Right lobe of liver (tissue), 6 donors: ENCODE measurements around the gene REPIN1. TPM values are rescaled to one million over a fixed set of nuclear protein-coding genes. Genes with fewer than 3 reads are reported as not detected.
A peak's percentile ranks its signal among the peaks of the same experiment; 100 is the strongest.

Source experiments
- ATAC-seq, 4 donors: fragments of 200-7000 bp; cut with Tn5 transposase; one replicate each; pipeline ENCODE4 v1.9.1; 2020; ENCODE audit warnings: mild to moderate bottlenecking in 4 of 4, moderate library complexity in 4 of 4
- DNase-seq, 3 donors: peaks; one replicate each; pipeline ENCODE4 v3.0.0-alpha.2; 2020
- H3K27ac ChIP-seq, 3 donors: fragments of 200-600 bp; one replicate each; pipeline ENCODE4 v1.8.0; 2022
- H3K27me3 ChIP-seq, 2 donors: fragments of 200-600 bp; one replicate each; pipeline ENCODE4 v1.8.0; 2022
- H3K36me3 ChIP-seq, 4 donors: fragments of 200-600 bp; sonication (generic) in 1 of 4; one replicate each; pipeline versions ENCODE4 v1.5.1 to v1.8.0; 2017 to 2022; ENCODE audit warnings: control low read depth in 1 of 4
- H3K4me1 ChIP-seq, 4 donors: fragments of 200-600 bp; sonication (generic) in 1 of 4; one replicate each; pipeline versions ENCODE4 v1.5.1 to v1.8.0; 2017 to 2022; ENCODE audit warnings: control low read depth in 1 of 4
- H3K4me3 ChIP-seq, 3 donors: fragments of 200-600 bp; one replicate each; pipeline ENCODE4 v1.8.0; 2022
- H3K9me3 ChIP-seq, 4 donors: fragments of 200-600 bp; sonication (generic) in 1 of 4; one replicate each; pipeline versions ENCODE4 v1.5.1 to v1.8.0; 2017 to 2022; ENCODE audit warnings: control low read depth in 1 of 4
- CTCF ChIP-seq, 4 donors: fragments of 200-600 bp in 3 of 4; fragments of 450-650 bp in 1 of 4; IDR thresholded peaks; one replicate each; pipeline versions ENCODE4 v1.5.1 to v1.8.0; 2016 to 2022; ENCODE audit warnings: antibody characterized with exemption in 4 of 4, mild to moderate bottlenecking in 2 of 4
- POLR2A ChIP-seq: fragments of 450-650 bp; IDR thresholded peaks from one replicate; pipeline ENCODE4 v1.6.1; 2017; ENCODE audit warnings: antibody characterized with exemption, mild to moderate bottlenecking
- WGBS: methylation state at CpG from one replicate; pipeline ENCODE4 v1.1.6; 2018; ENCODE audit warnings: low coverage, low lambda C conversion rate; ENCODE audit not compliant: insufficient coverage; ENCODE audit errors: missing lambda C conversion rate; 5-methylcytosine and 5-hydroxymethylcytosine counted together
- intact Hi-C, 2 donors: fragments of 100-400 bp; cut with DNase I; formaldehyde crosslinking; loops; one replicate each; pipeline versions ENCODE4 v1.11.2 to v1.14.1; 2022
- total RNA-seq, 6 experiments: library from RNA; depleted of rRNA in 2 of 6; stranded (reverse); fragments of >200 nt in 2 of 6; fragmentation: NEBNext Ultra II Directional in 3 of 6; extraction: Animal tissue kit (Norgen Biotek cat#: 25700) in 3 of 6; gene quantifications; one replicate each; pipeline versions ENCODE4 v1.1.0 to v1.2.4, GENCODE V29; 2016 to 2023
- donor health status: DM: no; HTN: yes; CAD: no.
- donor health status: DM: no; HTN: no; CAD: no.
- donor health status: DM: no; HTN: no; CAD: no.
- donor health status: DM: no; HTN: yes; CAD: no.
- donor health status: DM: no; HTN: yes; CAD: no.

The REPIN1 gene
- total RNA-seq, 6 experiments from 2014 or later = 56.2 to 133 (median 73.5) TPM

- Histone ChIP-seq H3K27ac (peak overlapping the region in 1 of 3 donors; percentile 87), H3K4me3 (no peak overlapping the region), H3K4me1 (peaks cover 0 to 69% (median 36%) of the 10 kb centered on the region in 4 donors), H3K36me3 (peaks cover 0 to 2% (median 0%) of the 10 kb centered on the region in 4 donors), H3K9me3 (no peaks in the 10 kb centered on the region), H3K27me3 (no peaks in the 10 kb centered on the region)
- 66% methylated on average over 6 of the region's 11 CpGs for WGBS
- ATAC-seq = no peak
- TF ChIP-seq CTCF (IDR thresholded peaks at IDR 0.05) (no peak), POLR2A (no peak)
- intact Hi-C loops = no loop called here
- DNase-seq = no peak
Measured at GRCh38 chr7:150338166-150338829, 30.3 kb upstream of the REPIN1 start.

GRCh38 chr7:150339409-150339809 is 29.2 kb upstream of the REPIN1 start:
- Histone ChIP-seq H3K27ac (peak overlapping the region in 2 of 3 donors; percentile 87 to 95), H3K4me1 (peaks cover 0 to 78% (median 35%) of the 10 kb centered on the region in 4 donors), H3K9me3 (no peaks in the 10 kb centered on the region), H3K27me3 (no peaks in the 10 kb centered on the region), H3K36me3 (peaks cover 0 to 2% (median 0%) of the 10 kb centered on the region in 4 donors), H3K4me3 (peak overlapping the region; percentile 53 to 93 (median 78))
- no peak for TF ChIP-seq CTCF (IDR thresholded peaks at IDR 0.05)
- no peak for TF ChIP-seq POLR2A
- ATAC-seq (no peak), DNase-seq (peak in 1 of 3 donors; percentile 45)
- intact Hi-C loops = no loop called here
- 10% methylated on average over 5 of the region's 9 CpGs for WGBS

GRCh38 chr7:150340024-150340749 is 28.4 kb upstream of the REPIN1 start:
- Histone ChIP-seq H3K4me1 (peaks cover 0 to 70% (median 31%) of the 10 kb centered on the region in 4 donors), H3K36me3 (peaks cover 0 to 2% (median 0%) of the 10 kb centered on the region in 4 donors), H3K27me3 (no peaks in the 10 kb centered on the region), H3K4me3 (peak overlapping the region; percentile 53 to 93 (median 78)), H3K27ac (peak overlapping the region; percentile 87 to 96 (median 95)), H3K9me3 (no peaks in the 10 kb centered on the region)
- intact Hi-C loops = no loop called here
- TF ChIP-seq CTCF (IDR thresholded peaks at IDR 0.05) = no peak
- TF ChIP-seq POLR2A = no peak
- 15% methylated on average over 20 of the region's 39 CpGs for whole genome bisulfite sequencing
- DNase-seq (peak; percentile 64 to 87 (median 85)), ATAC-seq (peak; percentile 22 to 51 (median 39))

- Histone ChIP-seq H3K27ac (peak overlapping the region; percentile 87 to 96 (median 95)), H3K27me3 (no peaks in the 10 kb centered on the region), H3K4me1 (peaks cover 0 to 63% (median 28%) of the 10 kb centered on the region in 4 donors), H3K36me3 (peaks cover 0 to 2% (median 0%) of the 10 kb centered on the region in 4 donors), H3K9me3 (no peaks in the 10 kb centered on the region), H3K4me3 (peak overlapping the region; percentile 53 to 93 (median 78))
- TF ChIP-seq CTCF (IDR thresholded peaks at IDR 0.05) = no peak
- no peak for TF ChIP-seq POLR2A
- intact Hi-C loops = no loop called here
- DNase-seq (no peak), ATAC-seq (peak in 1 of 4 donors; percentile 1)
- 7% methylated on average over 20 of the region's 29 CpGs for WGBS
Measured at GRCh38 chr7:150340875-150341262, 27.8 kb upstream of the REPIN1 start.
